GM12878 (cell line): ENCODE results near the gene GPR31. TPM values are rescaled to one million over a fixed set of nuclear protein-coding genes. Genes with fewer than 3 reads are reported as not detected.

Experiments
- ATF7 ChIP-seq: fragments of 450-650 bp; IDR thresholded peaks from 2 replicates; pipeline ENCODE4 v1.6.1; 2016; ENCODE audit warnings: low read depth, mild to moderate bottlenecking
- BACH1 ChIP-seq: fragments of 450-650 bp; IDR thresholded peaks from 2 replicates; pipeline ENCODE4 v1.6.1; 2017; ENCODE audit warnings: mild to moderate bottlenecking, borderline replicate concordance
- CREB1 ChIP-seq: IDR thresholded peaks from 2 replicates; pipeline ENCODE4 v1.6.1; 2012; ENCODE audit warnings: low read depth, mild to moderate bottlenecking, inconsistent platforms
- GATAD2B ChIP-seq: fragments of 450-650 bp; conservative IDR thresholded peaks from 2 replicates; pipeline ENCODE4 v1.6.1; 2017; ENCODE audit warnings: low read depth, mild to moderate bottlenecking, moderate library complexity
- IKZF2 ChIP-seq, 2 experiments: fragments of 450-650 bp; IDR thresholded peaks; 2 replicates each; pipeline ENCODE4 v1.6.1; 2017; ENCODE audit warnings: mild to moderate bottlenecking in 2 of 2, moderate library complexity in 2 of 2
- KDM1A ChIP-seq: fragments of 200-600 bp; sonication (generic); IDR thresholded peaks from 2 replicates; pipeline ENCODE4 v1.6.1; 2016; ENCODE audit warnings: borderline replicate concordance
- LARP7 ChIP-seq: fragments of 450-650 bp; IDR thresholded peaks from 2 replicates; pipeline ENCODE4 v1.6.1; 2017; ENCODE audit warnings: mild to moderate bottlenecking
- MYC ChIP-seq: IDR thresholded peaks from 2 replicates; pipeline ENCODE4 v1.6.1; 2011; ENCODE audit warnings: mild to moderate bottlenecking, low read length, moderate library complexity, inconsistent platforms; ENCODE audit not compliant: insufficient read depth, insufficient replicate concordance, insufficient read length, severe bottlenecking
- NFYA ChIP-seq: IDR thresholded peaks from 2 replicates; pipeline ENCODE4 v1.6.1; 2011; ENCODE audit warnings: low read depth, mild to moderate bottlenecking, low read length, improper control_type of control experiment, borderline replicate concordance
- NR2C2 ChIP-seq: IDR thresholded peaks from 2 replicates; pipeline ENCODE4 v1.6.1; 2011; ENCODE audit warnings: borderline replicate concordance, low read depth; ENCODE audit not compliant: control insufficient read depth, insufficient read length
- PRDM15 ChIP-seq: fragments of 450-650 bp; formaldehyde crosslinking; IDR thresholded peaks from 2 replicates; pipeline ENCODE4 v1.4.0; 2020; ENCODE audit warnings: mild to moderate bottlenecking, moderate library complexity
- REST ChIP-seq: IDR thresholded peaks from 2 replicates; pipeline ENCODE4 v1.6.1; 2012; ENCODE audit warnings: mild to moderate bottlenecking, low read depth, low read length
- SMARCA5 ChIP-seq: fragments of 450-650 bp; IDR thresholded peaks from 2 replicates; pipeline ENCODE4 v1.6.1; 2017; ENCODE audit warnings: mild to moderate bottlenecking
- SUPT20H ChIP-seq: IDR thresholded peaks from 2 replicates; pipeline ENCODE4 v1.6.1; 2011; ENCODE audit warnings: low read depth, mild to moderate bottlenecking, low read length, moderate library complexity, borderline replicate concordance; ENCODE audit not compliant: control insufficient read depth
- TARDBP ChIP-seq: IDR thresholded peaks from 2 replicates; pipeline ENCODE4 v1.6.1; 2016; ENCODE audit warnings: borderline replicate concordance
- TBL1XR1 ChIP-seq: IDR thresholded peaks from 2 replicates; pipeline ENCODE4 v1.6.1; 2012; ENCODE audit warnings: low read depth, low read length, improper control_type of control experiment
- TCF7 ChIP-seq: IDR thresholded peaks from 2 replicates; pipeline ENCODE4 v1.6.1; 2014; ENCODE audit warnings: antibody characterized with exemption, borderline replicate concordance
- ZNF217 ChIP-seq: fragments of 450-650 bp; IDR thresholded peaks from 2 replicates; pipeline ENCODE4 v1.6.1; 2017; ENCODE audit warnings: antibody characterized with exemption, mild to moderate bottlenecking
- ZNF24 ChIP-seq: fragments of 450-650 bp; IDR thresholded peaks from 2 replicates; pipeline ENCODE4 v1.6.1; 2017; ENCODE audit warnings: antibody characterized with exemption, mild to moderate bottlenecking
- ZNF622 ChIP-seq: fragments of 450-650 bp; IDR thresholded peaks from 2 replicates; pipeline ENCODE4 v1.6.1; 2017; ENCODE audit warnings: mild to moderate bottlenecking, inconsistent platforms
- polyA plus RNA-seq, 11 experiments: library from polyadenylated mRNA; depleted of rRNA in 4 of 11; unstranded in 6 of 11; stranded (reverse) in 5 of 11; fragments of >200 nt; fragmentation: Nextera tagmentation in 4 of 11; fragmentation: Illumina TruSeq in 1 of 11; extraction: Ambion mirVana in 4 of 11; extraction: Trizol in 1 of 11; gene quantifications; 1 replicate in 1 of 11; 2 replicates in 10 of 11; pipeline versions ENCODE4 v1.2.1 to v1.2.3, GENCODE V29; 2011 to 2016; ENCODE audit warnings: inconsistent platforms in 2 of 11, missing spikeins in 2 of 11, low read depth in 1 of 11
- total RNA-seq, 4 experiments: library from RNA; depleted of rRNA in 3 of 4; stranded (reverse); fragments of >200 nt in 3 of 4; fragmentation: Illumina TruSeq in 1 of 4; extraction: Trizol in 1 of 4; gene quantifications; 2 replicates each; pipeline versions ENCODE4 v1.2.1 to v1.2.3, GENCODE V29; 2013 to 2021

Gene GPR31
- total and polyA plus RNA-seq, 10 of the 15 experiments (the other 5 are each of a cell fraction or from before 2014, with no cell fraction given), result not detected

DNA sequence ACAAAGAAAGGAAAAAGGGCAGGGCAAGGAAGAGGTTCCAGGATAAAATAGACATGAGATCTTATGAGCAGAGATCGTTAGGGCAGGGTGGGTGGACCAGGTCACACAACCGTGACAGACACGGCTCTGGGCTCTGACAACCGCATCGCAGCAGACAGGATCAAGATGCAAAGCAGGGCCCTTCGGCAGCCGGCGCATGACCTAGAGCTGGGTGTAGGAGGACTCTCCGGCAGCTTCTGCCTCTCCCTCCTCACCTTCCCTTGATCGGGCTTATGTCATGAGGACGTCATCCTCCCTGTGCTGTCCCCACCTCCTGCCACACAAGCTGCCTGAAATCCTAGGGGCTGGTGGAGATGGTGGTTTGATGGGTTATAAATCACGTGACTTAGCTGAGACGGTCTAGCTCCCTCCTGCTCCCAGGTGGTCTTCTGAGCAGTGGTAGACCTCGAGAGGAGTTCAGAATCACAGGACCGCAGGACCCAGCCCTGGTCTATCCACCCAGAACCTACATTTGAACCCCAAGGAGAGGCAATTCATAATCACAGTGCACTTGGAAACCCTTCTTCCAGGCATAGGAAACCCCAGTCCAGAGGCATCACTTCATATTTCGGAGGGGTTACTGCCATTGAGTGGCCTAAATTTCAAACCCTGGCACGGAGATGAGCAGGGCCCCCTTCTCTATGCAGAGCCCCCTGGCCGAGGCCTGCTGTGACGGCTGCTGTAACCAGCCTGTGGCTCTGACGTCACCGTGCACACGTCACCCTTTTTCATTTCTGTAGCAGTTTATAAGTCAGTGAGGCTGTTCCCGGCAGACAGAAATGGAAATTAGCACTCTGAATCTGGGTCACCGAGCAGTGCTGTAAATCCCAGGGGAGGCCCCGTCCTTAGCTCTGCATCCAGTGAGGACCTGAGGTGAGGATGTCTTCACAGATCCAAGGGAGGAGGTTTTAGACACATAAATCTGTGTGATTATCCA is 43.6 kb downstream of the GPR31 start (continued):
- no peak for TF ChIP-seq MYC
- peak; percentile 68; the same call in 1 of the 2 replicates for TF ChIP-seq PRDM15 (CRISPR knock-in tag)
- no peak; the same call in none of the 2 replicates for TF ChIP-seq GATAD2B
- no peak for TF ChIP-seq REST
- no peak; the same call in 1 of the 2 replicates for TF ChIP-seq ZNF217
- TF ChIP-seq TARDBP, result 0 out of 2 replicates have a peak, but pooled peaks have one; percentile 28
- no peak for TF ChIP-seq LARP7
- no peak for TF ChIP-seq TCF7
- TF ChIP-seq NFYA, result no peak
- peak; percentile 36 for TF ChIP-seq TBL1XR1
- no peak; the same call in 1 of the 2 replicates for TF ChIP-seq BACH1
- TF ChIP-seq ATF7, result peak; percentile 90
- TF ChIP-seq CREB1, result peak; percentile 97
- no peak for TF ChIP-seq SUPT20H
- TF ChIP-seq SMARCA5, result peak; percentile 91
- no peak for TF ChIP-seq ZNF622
- peak; percentile 80 to 81; a peak in 3 of 4 replicates for TF ChIP-seq IKZF2 (IDR thresholded peaks at IDR 0.05)
- no peak for TF ChIP-seq KDM1A
- TF ChIP-seq NR2C2, result no peak
- TF ChIP-seq ZNF24, result no peak
